ENCODE measurements around the gene NOTO. TPM values are rescaled to one million over a fixed set of nuclear protein-coding genes. Genes with fewer than 3 reads are reported as not detected.
"Not testable (repeated sequence)": the region's sequence is repeated elsewhere in the genome, so short reads cannot be mapped to it uniquely, and the experiment has no call there.

The NOTO gene
- total RNA-seq, 2 donors from 2014 or later, result not detected

DNA sequence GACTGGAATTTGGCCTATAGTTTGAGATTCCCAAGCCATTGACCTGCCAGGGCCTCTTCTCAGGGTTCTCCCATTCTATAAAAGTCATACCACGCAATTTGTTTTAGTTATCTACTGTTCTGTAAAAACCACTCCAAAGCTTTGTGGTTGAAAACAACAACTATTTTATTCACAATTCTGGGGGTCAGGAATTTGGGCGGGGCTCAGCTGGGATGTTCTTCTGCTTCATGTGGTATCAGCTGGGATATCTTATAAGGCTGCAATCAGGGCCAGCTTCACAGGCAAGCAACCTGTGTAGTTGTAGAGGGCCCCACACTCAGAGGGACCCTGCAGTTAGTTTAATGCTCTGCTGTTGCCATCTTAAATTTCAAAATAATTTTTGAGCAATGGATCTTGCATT, 16.4 kb upstream of the NOTO start:
- DNase-seq (no peak), ATAC-seq (no peak)
- intact Hi-C loops (cut with DNase I), result no loop called here
- TF ChIP-seq, protein P1, sequence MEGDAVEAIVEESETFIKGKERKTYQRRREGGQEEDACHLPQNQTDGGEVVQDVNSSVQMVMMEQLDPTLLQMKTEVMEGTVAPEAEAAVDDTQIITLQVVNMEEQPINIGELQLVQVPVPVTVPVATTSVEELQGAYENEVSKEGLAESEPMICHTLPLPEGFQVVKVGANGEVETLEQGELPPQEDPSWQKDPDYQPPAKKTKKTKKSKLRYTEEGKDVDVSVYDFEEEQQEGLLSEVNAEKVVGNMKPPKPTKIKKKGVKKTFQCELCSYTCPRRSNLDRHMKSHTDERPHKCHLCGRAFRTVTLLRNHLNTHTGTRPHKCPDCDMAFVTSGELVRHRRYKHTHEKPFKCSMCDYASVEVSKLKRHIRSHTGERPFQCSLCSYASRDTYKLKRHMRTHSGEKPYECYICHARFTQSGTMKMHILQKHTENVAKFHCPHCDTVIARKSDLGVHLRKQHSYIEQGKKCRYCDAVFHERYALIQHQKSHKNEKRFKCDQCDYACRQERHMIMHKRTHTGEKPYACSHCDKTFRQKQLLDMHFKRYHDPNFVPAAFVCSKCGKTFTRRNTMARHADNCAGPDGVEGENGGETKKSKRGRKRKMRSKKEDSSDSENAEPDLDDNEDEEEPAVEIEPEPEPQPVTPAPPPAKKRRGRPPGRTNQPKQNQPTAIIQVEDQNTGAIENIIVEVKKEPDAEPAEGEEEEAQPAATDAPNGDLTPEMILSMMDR (IDR thresholded peaks at IDR 0.05), result no peak
- TF ChIP-seq POLR2A (IDR thresholded peaks at IDR 0.05), result no peak
- no peak overlapping the region for H3K4me3 ChIP-seq
- H3K27me3 ChIP-seq, result no peaks in the 10 kb centered on the region
- H3K27ac ChIP-seq, result no peak overlapping the region
- no peaks in the 10 kb centered on the region for H3K4me1 ChIP-seq
- 82 to 84% methylated on average over 2 of the region's 2 CpGs for WGBS, 2 donors
- no peaks in the 10 kb centered on the region for H3K36me3 ChIP-seq (replicated peaks in 1 of 2; ENCODE audit: insufficient read depth in 1 of 2, low read depth in 2 of 2)
- no peaks in the 10 kb centered on the region for H3K9me3 ChIP-seq

DNA sequence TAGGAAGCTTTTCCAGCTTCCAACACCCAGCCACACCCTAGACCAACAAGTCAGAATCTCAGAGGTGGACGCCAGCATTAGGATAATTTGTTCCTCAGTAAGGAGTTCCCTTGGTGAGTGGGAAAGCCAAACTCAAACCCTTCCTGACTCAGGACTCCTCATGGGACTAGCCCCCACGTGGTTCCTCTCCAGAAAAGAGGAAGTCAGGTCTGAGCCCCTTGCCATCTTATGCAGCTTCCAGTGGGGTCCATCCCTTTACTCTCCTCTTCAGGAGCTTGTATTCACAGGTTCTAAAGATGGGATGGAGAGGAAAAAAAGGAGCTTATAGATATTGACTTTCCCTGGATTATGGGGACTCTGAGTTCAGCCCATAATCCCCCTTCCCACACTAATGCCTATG, 14.8 kb upstream of the NOTO start:
- DNase-seq (no peak), ATAC-seq (no peak)
- WGBS, 2 donors, result 32% methylated on average over 2 of the region's 2 CpGs; no CpG with 5 or more reads in 1 of the 2 donors
- Histone ChIP-seq H3K27ac (no peak overlapping the region), H3K4me1 (no peaks in the 10 kb centered on the region), H3K4me3 (no peak overlapping the region), H3K27me3 (no peaks in the 10 kb centered on the region), H3K36me3 (replicated peaks in 1 of 2; ENCODE audit: insufficient read depth in 1 of 2, low read depth in 2 of 2) (no peaks in the 10 kb centered on the region), H3K9me3 (no peaks in the 10 kb centered on the region)
- intact Hi-C loops (cut with DNase I), result no loop called here
- TF ChIP-seq POLR2A (IDR thresholded peaks at IDR 0.05), result no peak
- TF ChIP-seq, protein P1 (IDR thresholded peaks at IDR 0.05), result no peak

DNA sequence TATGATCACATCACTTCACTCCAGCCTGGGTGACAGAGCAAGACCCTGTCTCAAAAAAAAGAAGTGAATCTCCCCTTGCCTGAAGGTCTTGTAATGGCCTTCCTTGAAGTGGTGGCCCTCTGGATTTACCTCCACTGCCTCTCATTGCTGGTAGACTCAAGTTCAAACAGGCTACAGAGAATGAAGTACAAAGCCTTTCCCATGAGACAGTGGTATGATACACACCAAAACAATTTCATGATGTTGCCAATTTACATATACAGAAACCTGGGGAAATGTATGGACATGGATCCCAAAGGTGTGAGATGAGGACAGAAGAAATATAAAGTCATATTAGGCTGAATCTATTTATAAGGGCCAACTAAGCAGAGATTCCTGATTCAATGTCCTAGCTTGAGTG, 4.8 kb upstream of the NOTO start:
- DNase-seq (no peak), ATAC-seq (no peak)
- H3K27ac ChIP-seq, result no peak overlapping the region
- peaks cover 10% of the 10 kb centered on the region for H3K4me1 ChIP-seq
- H3K27me3 ChIP-seq, result peaks cover 0 to 12% of the 10 kb centered on the region in 2 donors
- no peaks in the 10 kb centered on the region for H3K9me3 ChIP-seq
- H3K4me3 ChIP-seq, result no peak overlapping the region
- no peaks in the 10 kb centered on the region for H3K36me3 ChIP-seq (replicated peaks in 1 of 2; ENCODE audit: insufficient read depth in 1 of 2, low read depth in 2 of 2)
- intact Hi-C loops (cut with DNase I), result no loop called here
- TF ChIP-seq, protein P1 (IDR thresholded peaks at IDR 0.05), result no peak
- no peak for TF ChIP-seq POLR2A (IDR thresholded peaks at IDR 0.05)

DNA sequence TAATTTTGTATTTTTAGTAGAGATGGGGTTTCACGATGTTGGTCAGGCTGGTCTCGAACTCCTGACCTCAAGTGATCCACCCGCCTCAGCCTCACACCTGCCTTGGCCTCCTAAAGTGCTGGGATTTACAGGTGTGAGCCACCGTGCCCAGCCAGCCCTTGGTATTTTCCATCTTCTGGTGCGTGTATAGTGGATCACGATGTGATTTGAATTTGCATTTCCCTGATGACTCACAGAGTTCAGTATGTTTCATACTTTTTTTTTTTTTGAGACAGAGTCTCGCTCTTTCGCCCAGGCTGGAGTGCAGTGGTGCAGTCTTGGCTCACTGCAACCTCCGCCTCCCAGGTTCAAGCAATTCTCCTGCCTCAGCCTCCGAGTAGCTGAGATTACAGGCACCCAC, 2.1 kb upstream of the NOTO start:
- Histone ChIP-seq H3K27me3 (peaks cover 0 to 23% of the 10 kb centered on the region in 2 donors), H3K4me1 (peaks cover 14% of the 10 kb centered on the region)
- H3K36me3 ChIP-seq (replicated peaks in 1 of 2; ENCODE audit: insufficient read depth in 1 of 2, low read depth in 2 of 2); H3K9me3 ChIP-seq; DNase-seq; ATAC-seq; H3K27ac ChIP-seq; H3K4me3 ChIP-seq; intact Hi-C loops (cut with DNase I): not testable (repeated sequence)
- 88 to 93% methylated on average over 10 of the region's 10 CpGs for WGBS, 2 donors

DNA sequence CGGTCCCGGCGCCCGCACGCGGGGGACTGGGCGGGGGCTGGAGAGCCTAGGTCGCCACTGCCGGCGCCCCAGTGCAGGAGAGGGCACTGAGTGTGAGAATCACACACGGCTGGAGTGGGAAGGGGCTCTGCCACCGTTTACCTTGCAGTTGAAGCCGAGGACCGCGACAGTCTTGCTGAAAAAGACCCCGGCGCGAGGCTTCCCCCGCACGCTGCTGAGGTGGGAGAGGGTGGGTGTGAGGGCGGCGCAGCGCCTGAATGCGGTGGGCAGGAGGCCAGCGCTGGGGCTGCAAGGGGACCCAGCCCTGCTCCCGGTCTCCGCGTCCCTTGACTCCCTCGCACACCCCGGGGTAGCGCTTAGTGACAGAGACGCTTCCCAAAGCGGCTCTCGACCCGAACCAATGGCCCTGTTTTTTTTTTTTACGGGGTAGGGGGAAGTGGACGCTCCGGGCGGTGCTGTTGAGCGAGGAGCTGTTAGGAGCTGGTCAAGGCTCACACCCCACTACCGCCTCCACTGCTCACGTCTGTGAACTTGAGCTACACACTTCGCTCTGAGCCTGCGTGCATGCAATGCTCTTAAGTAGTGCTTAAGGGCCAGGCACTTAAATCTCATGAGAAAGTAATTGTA, 794 bp downstream of the NOTO start:
- ATAC-seq (no peak), DNase-seq (no peak)
- Histone ChIP-seq H3K4me1 (peaks cover 14% of the 10 kb centered on the region), H3K4me3 (no peak overlapping the region), H3K9me3 (no peaks in the 10 kb centered on the region), H3K27ac (no peak overlapping the region), H3K36me3 (replicated peaks in 1 of 2; ENCODE audit: insufficient read depth in 1 of 2, low read depth in 2 of 2) (no peaks in the 10 kb centered on the region), H3K27me3 (peaks cover 0 to 23% of the 10 kb centered on the region in 2 donors)
- 11 to 30% methylated on average over 8 to 44 of the region's 44 CpGs for whole genome bisulfite sequencing, 2 donors
- intact Hi-C loops (cut with DNase I), result no loop called here
- TF ChIP-seq, protein P1 (IDR thresholded peaks at IDR 0.05), result no peak
